Upper lobe of left lung (tissue), 6 donors: Measurements from ENCODE around the gene CHST6. TPM values are rescaled to one million over a fixed set of nuclear protein-coding genes. Genes with fewer than 3 reads are reported as not detected.
"Not testable (repeated sequence)": the region's sequence is repeated elsewhere in the genome, so short reads cannot be mapped to it uniquely, and the experiment has no call there.

ENCODE experiments used
- ATAC-seq, 2 donors: fragments of 200-7000 bp; cut with Tn5 transposase; one replicate each; pipeline ENCODE4 v1.9.1; 2022; ENCODE audit warnings: mild to moderate bottlenecking in 2 of 2, moderate library complexity in 2 of 2; ENCODE audit not compliant: low FRiP score in 2 of 2
- DNase-seq, 2 donors: peaks; one replicate each; pipeline ENCODE4 v3.0.0-alpha.2; 2019 to 2020
- H3K27ac ChIP-seq, 4 donors: fragments of 200-600 bp; sonication (generic); one replicate each; pipeline ENCODE4 v1.5.1; 2016 to 2019
- H3K27me3 ChIP-seq, 4 donors: fragments of 200-600 bp; sonication (generic); one replicate each; pipeline ENCODE4 v1.5.1; 2017 to 2019
- H3K36me3 ChIP-seq, 4 donors: fragments of 200-600 bp; sonication (generic); one replicate each; pipeline ENCODE4 v1.5.1; 2016 to 2019
- H3K4me1 ChIP-seq, 4 donors: fragments of 200-600 bp; sonication (generic); one replicate each; pipeline ENCODE4 v1.5.1; 2018 to 2019
- H3K4me3 ChIP-seq, 4 donors: fragments of 200-600 bp; sonication (generic); one replicate each; pipeline ENCODE4 v1.5.1; 2017 to 2019; ENCODE audit warnings: mild to moderate bottlenecking in 2 of 4, moderate library complexity in 1 of 4
- H3K9me3 ChIP-seq, 4 donors: fragments of 200-600 bp; sonication (generic); one replicate each; pipeline ENCODE4 v1.5.1; 2018 to 2019
- EP300 ChIP-seq, 4 donors: sonication (generic); formaldehyde crosslinking; IDR thresholded peaks; one replicate each; pipeline ENCODE4 v1.5.1; 2017; ENCODE audit warnings: antibody characterized with exemption in 4 of 4, control low read depth in 2 of 4
- POLR2A ChIP-seq, 4 donors: fragments of 450-650 bp; IDR thresholded peaks; one replicate each; pipeline ENCODE4 v1.5.1; 2016 to 2017; ENCODE audit warnings: antibody characterized with exemption in 4 of 4, mild to moderate bottlenecking in 2 of 4
- POLR2AphosphoS5 ChIP-seq, 2 donors: sonication (generic); formaldehyde crosslinking; IDR thresholded peaks; one replicate each; pipeline ENCODE4 v1.5.1; 2017; ENCODE audit warnings: antibody characterized with exemption in 2 of 2
- WGBS, 2 donors: methylation state at CpG; one replicate each; pipeline ENCODE4 v1.1.5; 2017 to 2018; 5-methylcytosine and 5-hydroxymethylcytosine counted together
- total RNA-seq, 6 donors: library from RNA; depleted of rRNA in 4 of 6; stranded (reverse); fragments of >200 nt in 4 of 6; gene quantifications; one replicate each; pipeline versions ENCODE4 v1.1.0 to v1.2.1, GENCODE V29; 2016 to 2021
- TF ChIP-seq, protein P1 (sequence below), 6 experiments: fragments of 450-650 bp in 4 of 6; fragments of 200-600 bp in 2 of 6; sonication (generic) in 2 of 6; IDR thresholded peaks; one replicate each; pipeline ENCODE4 v1.5.1; 2016 to 2019; ENCODE audit warnings: antibody characterized with exemption in 6 of 6
- donor health status: DM: no; HTN: no; CAD: no; lungs with moderate emphysema.
- donor health status: DM: no; HTN: yes; CAD: no; lungs with severe emphysema.

The CHST6 gene
- total RNA-seq, 6 donors from 2014 or later, result 0.11 to 11.6 (median 2.2) TPM

DNA sequence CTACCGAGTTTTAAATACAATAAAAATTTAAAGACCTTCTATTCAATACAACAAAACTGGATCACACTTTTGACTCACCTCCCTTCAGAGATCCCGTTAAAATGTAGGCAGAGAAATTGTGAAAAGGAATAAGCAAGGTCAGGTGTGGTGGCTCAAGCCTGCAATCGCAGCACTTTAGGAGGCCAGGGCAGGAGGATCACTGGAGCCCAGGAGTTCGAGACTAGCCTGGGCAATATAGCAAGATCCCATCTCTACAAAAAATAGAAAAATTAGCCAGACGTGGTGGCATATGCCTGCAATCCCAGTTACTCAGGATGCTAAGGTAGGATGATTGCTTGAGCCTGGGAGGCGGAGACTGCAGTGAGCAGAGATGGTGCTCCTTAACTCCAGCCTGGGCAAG, 23.9 kb upstream of the CHST6 start:
- H3K27ac ChIP-seq, result no peak overlapping the region
- no peaks in the 10 kb centered on the region for H3K9me3 ChIP-seq
- DNase-seq (no peak), ATAC-seq (no peak)
- no peaks in the 10 kb centered on the region for H3K36me3 ChIP-seq
- H3K4me3 ChIP-seq, result no peak overlapping the region
- peaks cover 5 to 15% (median 6%) of the 10 kb centered on the region in 4 donors for H3K4me1 ChIP-seq
- TF ChIP-seq POLR2AphosphoS5 (IDR thresholded peaks at IDR 0.05) (no peak), EP300 (IDR thresholded peaks at IDR 0.05) (no peak), POLR2A (IDR thresholded peaks at IDR 0.05) (no peak)
- TF ChIP-seq, protein P1, sequence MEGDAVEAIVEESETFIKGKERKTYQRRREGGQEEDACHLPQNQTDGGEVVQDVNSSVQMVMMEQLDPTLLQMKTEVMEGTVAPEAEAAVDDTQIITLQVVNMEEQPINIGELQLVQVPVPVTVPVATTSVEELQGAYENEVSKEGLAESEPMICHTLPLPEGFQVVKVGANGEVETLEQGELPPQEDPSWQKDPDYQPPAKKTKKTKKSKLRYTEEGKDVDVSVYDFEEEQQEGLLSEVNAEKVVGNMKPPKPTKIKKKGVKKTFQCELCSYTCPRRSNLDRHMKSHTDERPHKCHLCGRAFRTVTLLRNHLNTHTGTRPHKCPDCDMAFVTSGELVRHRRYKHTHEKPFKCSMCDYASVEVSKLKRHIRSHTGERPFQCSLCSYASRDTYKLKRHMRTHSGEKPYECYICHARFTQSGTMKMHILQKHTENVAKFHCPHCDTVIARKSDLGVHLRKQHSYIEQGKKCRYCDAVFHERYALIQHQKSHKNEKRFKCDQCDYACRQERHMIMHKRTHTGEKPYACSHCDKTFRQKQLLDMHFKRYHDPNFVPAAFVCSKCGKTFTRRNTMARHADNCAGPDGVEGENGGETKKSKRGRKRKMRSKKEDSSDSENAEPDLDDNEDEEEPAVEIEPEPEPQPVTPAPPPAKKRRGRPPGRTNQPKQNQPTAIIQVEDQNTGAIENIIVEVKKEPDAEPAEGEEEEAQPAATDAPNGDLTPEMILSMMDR (IDR thresholded peaks at IDR 0.05), result no peak
- H3K27me3 ChIP-seq, result no peaks in the 10 kb centered on the region
- WGBS, 2 donors, result 91 to 94% methylated on average over 6 of the region's 6 CpGs

DNA sequence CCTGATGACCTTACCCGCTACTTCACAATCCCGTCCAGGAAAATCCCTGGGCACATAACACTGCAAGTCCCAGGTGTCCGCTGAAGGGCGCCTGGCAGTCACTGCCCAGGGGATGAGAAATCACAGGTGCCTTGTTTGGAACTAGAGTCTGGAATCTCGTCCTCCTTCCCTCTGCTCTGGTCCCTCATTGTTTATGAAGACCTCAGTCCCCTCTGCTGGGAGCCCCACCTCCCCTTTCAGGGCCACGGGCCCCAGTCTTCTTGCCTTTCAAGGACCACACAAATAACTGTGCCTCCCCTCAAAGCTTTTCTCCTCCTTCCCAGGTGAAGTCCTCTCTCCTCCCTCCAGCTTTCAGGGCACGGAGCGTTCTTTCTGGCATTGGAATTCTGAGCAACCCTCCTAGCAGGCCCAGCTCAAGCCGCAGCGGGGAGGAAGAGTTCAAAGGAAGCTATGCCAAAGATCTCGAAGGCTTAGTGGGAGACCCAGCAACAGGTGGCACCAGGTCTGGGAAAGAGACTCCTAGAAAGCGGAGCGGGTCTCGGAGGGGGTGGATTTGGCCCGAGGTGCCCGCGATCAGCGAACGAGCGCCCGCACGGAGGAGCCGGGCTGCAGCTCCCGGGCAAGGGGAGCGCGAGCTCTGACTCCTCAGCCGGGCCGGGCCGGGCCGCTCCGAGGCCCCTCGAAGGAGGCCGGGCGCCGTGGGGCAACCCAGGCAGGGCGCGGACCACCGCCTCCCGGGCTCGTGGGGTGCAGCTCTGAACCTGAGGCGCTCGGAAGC, 21.1 kb upstream of the CHST6 start:
- H3K36me3 ChIP-seq, H3K27me3 ChIP-seq, H3K9me3 ChIP-seq: not testable (repeated sequence)
- DNase-seq (peak; percentile 55 to 91), ATAC-seq (peak; percentile 31 to 62)
- 11 to 18% methylated on average over 22 to 30 of the region's 42 CpGs for WGBS, 2 donors
- H3K27ac ChIP-seq, result peak overlapping the region; percentile 88 to 96 (median 92)
- peak overlapping the region; percentile 61 to 93 (median 70) for H3K4me3 ChIP-seq
- peaks cover 5 to 15% (median 6%) of the 10 kb centered on the region in 4 donors for H3K4me1 ChIP-seq

DNA sequence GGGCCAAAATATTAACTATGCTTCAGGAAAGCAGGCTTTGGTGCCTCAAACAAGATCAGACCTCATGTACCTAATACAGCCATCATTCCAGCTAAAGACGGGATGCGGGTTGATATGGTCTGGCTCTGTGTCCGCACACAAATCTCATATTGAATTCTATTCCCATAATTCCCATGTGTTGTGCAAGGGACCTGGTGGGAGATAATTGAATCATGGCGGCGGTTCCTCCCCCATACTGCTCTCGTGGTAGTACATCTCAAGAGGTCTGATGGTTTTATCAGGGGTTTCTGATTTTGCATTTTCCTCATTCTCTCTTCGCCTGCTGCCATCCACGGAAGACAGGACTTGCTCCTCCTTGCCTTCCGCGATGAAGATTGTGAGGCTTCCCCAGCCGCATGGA, 19.1 kb upstream of the CHST6 start:
- no peaks in the 10 kb centered on the region for H3K36me3 ChIP-seq
- peaks cover 5 to 15% (median 6%) of the 10 kb centered on the region in 4 donors for H3K4me1 ChIP-seq
- ATAC-seq (no peak), DNase-seq (no peak)
- TF ChIP-seq POLR2A (IDR thresholded peaks at IDR 0.05), result no peak
- TF ChIP-seq EP300 (IDR thresholded peaks at IDR 0.05), result no peak
- TF ChIP-seq, protein P1 (IDR thresholded peaks at IDR 0.05), result no peak
- no peak for TF ChIP-seq POLR2AphosphoS5 (IDR thresholded peaks at IDR 0.05)
- H3K27me3 ChIP-seq, result no peaks in the 10 kb centered on the region
- H3K27ac ChIP-seq, result no peak overlapping the region
- 96 to 98% methylated on average over 11 of the region's 11 CpGs for WGBS, 2 donors
- no peaks in the 10 kb centered on the region for H3K9me3 ChIP-seq
- no peak overlapping the region for H3K4me3 ChIP-seq

DNA sequence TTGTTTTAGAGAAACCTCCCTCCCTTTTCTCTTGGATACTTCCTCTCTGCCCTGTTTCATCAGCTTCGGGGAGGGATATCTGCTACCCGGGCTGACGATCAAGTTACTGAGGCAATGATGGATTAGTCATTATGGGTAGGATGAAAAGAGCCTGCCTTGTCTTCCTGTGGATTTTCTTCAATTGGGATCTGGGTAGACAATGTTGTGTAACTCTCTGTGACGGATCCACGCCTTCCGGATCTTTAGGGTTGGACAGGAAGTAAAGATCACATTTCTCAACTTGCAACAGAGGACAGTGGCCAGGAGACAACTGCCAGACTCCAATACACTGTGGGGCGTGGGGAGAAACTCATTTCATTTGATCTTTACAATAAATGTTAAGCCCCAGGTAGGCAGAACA, 11.3 kb upstream of the CHST6 start:
- Histone ChIP-seq H3K4me1 (peaks cover 0 to 9% (median 3%) of the 10 kb centered on the region in 4 donors), H3K9me3 (no peaks in the 10 kb centered on the region), H3K27ac (peak overlapping the region in 2 of 4 donors; percentile 3 to 13), H3K27me3 (no peaks in the 10 kb centered on the region), H3K4me3 (no peak overlapping the region), H3K36me3 (no peaks in the 10 kb centered on the region)
- peak; percentile 67 to 92 for ATAC-seq
- TF ChIP-seq POLR2A (IDR thresholded peaks at IDR 0.05) (no peak), POLR2AphosphoS5 (IDR thresholded peaks at IDR 0.05) (peak; percentile 46 to 52)
- peak in 1 of 2 donors; percentile 51 for DNase-seq
- WGBS, 2 donors, result 18 to 21% methylated on average over 7 of the region's 7 CpGs

DNA sequence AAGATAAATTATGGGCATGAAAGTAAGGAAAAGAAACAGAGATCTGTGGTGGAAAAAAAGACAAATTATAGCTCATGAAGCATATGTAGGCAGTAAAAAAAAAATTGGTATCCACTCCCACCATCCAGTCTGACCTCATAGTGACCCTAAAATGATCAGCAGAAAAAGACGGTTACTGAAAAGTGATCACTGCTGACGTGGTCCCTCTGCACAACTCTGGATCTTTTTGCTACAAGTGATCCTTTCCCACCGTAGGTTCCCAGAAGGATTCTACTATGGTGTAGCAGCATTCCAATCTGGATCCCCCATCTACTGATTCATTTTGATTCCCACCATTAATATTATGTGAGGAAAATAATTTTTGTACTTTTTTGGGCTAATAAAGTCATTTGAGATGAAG, 10.9 kb upstream of the CHST6 start:
- DNase-seq (no peak), ATAC-seq (no peak)
- Histone ChIP-seq H3K4me1 (peaks cover 0 to 9% (median 3%) of the 10 kb centered on the region in 4 donors), H3K36me3 (no peaks in the 10 kb centered on the region), H3K27me3 (no peaks in the 10 kb centered on the region), H3K4me3 (no peak overlapping the region), H3K27ac (peak overlapping the region in 1 of 4 donors; percentile 3), H3K9me3 (no peaks in the 10 kb centered on the region)
- WGBS, 2 donors, result 81% methylated on average over 3 of the region's 3 CpGs
- TF ChIP-seq POLR2A (IDR thresholded peaks at IDR 0.05) (no peak), POLR2AphosphoS5 (IDR thresholded peaks at IDR 0.05) (no peak), EP300 (IDR thresholded peaks at IDR 0.05) (no peak)
- TF ChIP-seq, protein P1 (IDR thresholded peaks at IDR 0.05), result no peak

DNA sequence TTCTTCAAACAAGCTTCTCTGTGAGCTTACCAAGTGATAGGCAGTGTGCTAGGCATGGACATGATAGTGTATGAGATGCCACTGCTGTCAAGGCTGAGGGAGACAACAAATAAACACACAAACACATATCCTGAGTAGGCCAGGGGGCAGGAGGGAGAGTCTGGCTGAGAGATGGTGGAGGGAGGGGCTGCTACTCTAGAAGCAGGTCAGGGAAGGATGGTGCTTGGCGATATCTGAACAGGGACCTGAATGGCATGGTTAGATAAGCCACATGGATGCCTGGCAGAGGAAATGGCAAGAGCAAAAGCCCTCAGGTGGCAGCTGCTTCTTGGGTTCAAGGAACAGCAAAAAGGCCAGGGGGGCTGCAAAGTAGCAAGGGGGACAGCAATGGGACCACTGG, 8.6 kb upstream of the CHST6 start:
- no peaks in the 10 kb centered on the region for H3K36me3 ChIP-seq
- 75 to 100% methylated on average over 1 of the region's 1 CpG for WGBS, 2 donors
- H3K27me3 ChIP-seq, result no peaks in the 10 kb centered on the region
- TF ChIP-seq POLR2AphosphoS5 (IDR thresholded peaks at IDR 0.05) (no peak), POLR2A (IDR thresholded peaks at IDR 0.05) (no peak), EP300 (IDR thresholded peaks at IDR 0.05) (no peak)
- TF ChIP-seq, protein P1 (IDR thresholded peaks at IDR 0.05), result no peak
- no peak overlapping the region for H3K4me3 ChIP-seq
- no peaks in the 10 kb centered on the region for H3K9me3 ChIP-seq
- DNase-seq (no peak), ATAC-seq (no peak)
- H3K27ac ChIP-seq, result no peak overlapping the region
- peaks cover 0 to 9% (median 3%) of the 10 kb centered on the region in 4 donors for H3K4me1 ChIP-seq
